H1 (cell line): ENCODE data around the gene NAA50. TPM values are rescaled to one million over a fixed set of nuclear protein-coding genes. Genes with fewer than 3 reads are reported as not detected.

Experiments
- CHD7 ChIP-seq: fragments of 300-600 bp; sonication (generic); IDR thresholded peaks from 2 replicates; pipeline ENCODE4 v1.7.1; 2012; ENCODE audit warnings: low read length, moderate library complexity, mild to moderate bottlenecking, inconsistent platforms; ENCODE audit not compliant: insufficient replicate concordance
- EP300 ChIP-seq, 2 experiments: IDR thresholded peaks; 1 replicate in 1 of 2; 2 replicates in 1 of 2; pipeline ENCODE4 v1.6.1; 2011 to 2012; ENCODE audit warnings: low read depth in 2 of 2, low read length in 2 of 2, mild to moderate bottlenecking in 2 of 2, borderline replicate concordance in 1 of 2, inconsistent platforms in 1 of 2, moderate library complexity in 1 of 2
- polyA plus RNA-seq, 7 experiments: library from polyadenylated mRNA; depleted of rRNA in 3 of 7; stranded (reverse) in 5 of 7; unstranded in 2 of 7; fragments of >200 nt in 5 of 7; fragments of 200-250 nt in 2 of 7; gene quantifications; 1 replicate in 5 of 7; 2 replicates in 1 of 7; 4 replicates in 1 of 7; pipeline versions ENCODE4 v1.2.1 to v1.2.3, GENCODE V29; 2011 to 2013; ENCODE audit warnings: missing spikeins in 2 of 7, mixed read lengths in 2 of 7
- total RNA-seq: library from RNA; stranded (reverse); fragmentation: NEBNext Ultra II Directional; extraction: Animal tissue kit (Norgen Biotek cat#: 25700); gene quantifications from 2 replicates; pipeline ENCODE4 v1.2.1, GENCODE V29; 2021

The NAA50 gene
- total and polyA plus RNA-seq, 2 of the 8 experiments (the other 6 are each of a cell fraction or from before 2014, with no cell fraction given): 46.6 to 231 TPM

- TF ChIP-seq CHD7: no peak
- no peak for TF ChIP-seq EP300 (IDR thresholded peaks at IDR 0.05; ENCODE audit: borderline replicate concordance in 1 of 2, low read depth in 2 of 2, low read length in 2 of 2)
- TF ChIP-seq, all 59 proteins: peak for 0
These were observed 72.5 kb downstream of the NAA50 start (continued) for GRCh38 chr3:113673593-113673992.
